NCI-H82 treated with DMSO at 0.1 percent for 48 hours (cell line): Measurements from ENCODE around the gene TEX14.
"Not testable (repeated sequence)": the region's sequence is repeated elsewhere in the genome, so short reads cannot be mapped to it uniquely, and the experiment has no call there.

Experiments used
- DNase-seq: peaks from one replicate; lab custom pipeline; 2025; ENCODE audit not compliant: unreplicated experiment; lab: John Stamatoyannopoulos, UW

TEX14 gene

DNA sequence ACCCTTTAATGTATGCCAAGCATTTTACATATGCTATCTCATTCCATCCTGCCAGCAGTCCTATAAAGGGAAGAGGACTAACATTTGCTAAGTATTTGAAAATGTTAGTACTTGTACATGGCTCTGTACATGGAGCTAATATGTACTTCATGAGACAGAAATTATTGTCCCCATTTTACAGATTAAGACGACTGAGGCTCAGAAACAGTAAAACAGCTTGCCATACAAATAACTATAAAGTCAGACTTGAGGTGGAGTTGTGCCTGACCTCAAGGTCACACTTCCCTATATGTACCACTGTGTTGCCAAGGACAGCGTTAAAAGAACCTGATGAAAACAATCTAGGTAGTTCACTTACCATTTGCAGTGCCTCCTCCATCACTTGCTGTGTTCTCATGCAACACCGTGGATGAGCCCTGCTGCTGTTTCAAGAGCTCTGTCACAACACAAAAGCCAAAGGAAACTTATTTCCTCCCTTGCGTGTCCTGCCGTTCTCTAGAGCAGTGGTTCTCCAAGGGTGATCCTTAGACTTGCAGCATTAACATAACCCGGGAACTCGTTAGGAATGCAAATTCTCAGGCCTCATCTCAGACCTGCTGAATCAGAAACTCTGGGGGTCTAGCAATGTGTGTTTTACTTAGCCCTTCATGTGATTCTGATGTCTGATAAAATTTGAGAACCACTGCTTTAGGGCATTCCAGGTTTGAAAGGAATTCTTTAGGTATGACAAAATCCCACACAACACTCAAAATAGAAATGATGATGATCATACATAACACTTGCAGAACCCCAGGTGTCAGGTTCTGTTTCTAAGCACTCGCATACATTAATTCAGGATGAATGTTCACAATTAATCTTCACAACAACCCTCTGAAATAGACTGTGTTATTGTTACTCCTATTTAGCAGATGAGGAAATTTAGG lies 126.2 kb downstream of the TEX14 start:
- no peak for DNase-seq

DNA sequence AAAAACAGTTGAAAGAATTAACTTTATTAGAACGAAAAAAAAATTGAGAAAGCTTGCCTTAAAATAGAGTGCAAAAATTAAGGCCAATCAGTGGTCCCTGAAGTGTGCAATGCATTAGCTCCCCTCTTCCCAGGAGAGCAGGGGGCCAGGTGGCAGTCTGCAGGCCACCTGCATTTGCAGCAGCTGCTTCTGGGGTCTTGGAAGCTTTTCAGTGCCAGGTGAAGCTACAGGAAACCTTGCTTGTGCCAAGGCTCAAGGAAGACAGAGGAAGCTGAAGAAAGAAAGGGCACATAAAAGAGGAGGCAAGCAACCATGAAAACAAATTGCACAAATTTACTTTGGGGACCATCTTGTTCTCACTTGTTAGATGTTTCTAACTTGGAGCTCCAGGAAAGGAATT lies 126.9 kb downstream of the TEX14 start:
- no peak for DNase-seq

DNA sequence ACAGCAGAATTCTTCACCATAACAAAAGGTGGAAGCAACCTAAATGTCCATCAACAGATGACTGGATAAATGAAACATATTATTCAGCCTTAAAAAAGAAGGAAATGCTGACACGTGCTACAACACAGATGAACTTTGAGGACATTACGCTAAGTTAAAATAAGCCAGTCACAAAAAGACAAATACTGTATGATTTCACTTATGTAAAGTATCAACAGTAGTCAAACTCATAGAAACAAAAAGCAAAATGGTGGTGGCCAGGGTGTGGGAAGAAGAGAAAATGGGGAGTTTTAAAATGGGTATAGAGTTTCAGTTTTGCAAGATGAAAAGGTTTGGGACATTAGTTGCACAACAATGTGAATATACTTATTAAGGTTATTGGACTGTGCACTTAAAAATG lies 127.6 kb downstream of the TEX14 start:
- DNase-seq, result no peak

DNA sequence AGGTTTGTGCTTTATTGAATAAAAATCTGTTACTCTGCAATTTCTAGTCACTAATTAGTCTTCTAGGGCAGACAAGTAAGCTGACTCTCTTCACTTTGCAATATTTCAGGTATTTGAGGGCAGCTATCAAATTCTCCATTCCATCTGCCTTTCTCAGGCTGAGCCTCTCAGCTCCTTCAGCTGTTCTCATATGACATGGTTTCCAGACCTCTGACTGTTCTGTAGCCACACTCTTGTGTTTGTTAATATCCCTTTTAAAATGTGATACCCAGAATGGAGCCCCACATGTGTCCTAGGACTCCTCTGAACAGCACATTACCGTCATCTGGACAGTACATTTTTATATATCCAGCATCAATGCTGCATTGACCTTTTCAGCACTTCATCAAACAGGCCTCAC lies 131.3 kb downstream of the TEX14 start:
- DNase-seq, result no peak

DNA sequence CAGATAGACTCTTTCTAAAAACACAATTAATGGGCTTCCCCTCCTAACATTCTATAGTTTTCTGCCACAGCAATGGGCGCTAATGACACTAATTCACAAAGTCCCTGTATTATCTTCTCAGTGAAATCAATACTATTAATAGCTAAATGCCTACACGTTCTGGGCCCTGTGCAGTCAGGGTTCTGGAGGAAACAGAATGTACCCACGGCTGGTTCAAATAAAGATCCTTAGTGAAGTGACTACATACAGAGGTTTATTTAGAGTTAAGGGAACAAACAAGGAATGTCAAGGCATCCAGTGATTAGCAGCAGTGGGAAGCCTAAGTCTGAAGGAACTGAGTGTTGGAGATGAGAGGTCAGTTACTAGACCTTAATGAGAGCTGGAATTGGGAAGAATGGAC lies 133.9 kb downstream of the TEX14 start:
- DNase-seq, result no peak

DNA sequence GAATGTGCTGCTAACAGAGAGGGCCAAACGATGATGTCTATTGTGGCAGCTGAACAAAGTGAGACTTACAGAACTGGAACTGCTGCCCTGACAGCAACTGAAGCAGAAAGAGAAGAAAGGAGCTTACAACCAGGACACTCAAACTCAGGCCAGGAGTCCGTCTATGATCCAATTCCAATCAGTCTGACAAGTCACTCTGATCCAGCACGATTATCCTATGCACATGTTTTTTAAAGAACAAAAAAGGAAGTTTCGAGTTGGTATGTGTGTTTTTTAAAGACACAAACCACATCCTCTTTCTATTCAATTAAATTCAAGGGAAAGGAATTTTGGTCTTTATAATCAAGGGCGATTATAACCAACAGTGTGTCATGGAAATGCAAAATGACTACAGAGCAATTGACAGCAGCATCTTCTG lies 135.0 kb downstream of the TEX14 start:
- DNase-seq, result no peak

DNA sequence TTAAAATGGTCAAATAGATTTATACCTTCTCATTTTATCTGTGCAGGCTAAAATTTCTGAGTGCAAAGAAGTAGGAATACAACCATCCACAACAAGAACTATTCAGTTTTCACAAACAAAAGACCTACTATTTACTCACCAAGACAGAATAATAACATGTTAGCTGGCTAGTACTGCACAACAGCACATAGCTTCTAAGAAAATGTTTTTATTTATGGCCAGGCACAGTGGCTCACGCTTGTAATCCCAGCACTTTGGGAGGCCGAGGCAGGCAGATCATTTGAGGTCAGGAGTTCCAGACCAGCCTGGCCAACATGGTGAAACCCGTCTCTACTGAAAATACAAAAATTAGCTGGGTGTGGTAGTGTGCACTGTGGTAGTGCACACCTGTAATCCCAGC lies 136.7 kb downstream of the TEX14 start:
- not testable (repeated sequence) for DNase-seq

DNA sequence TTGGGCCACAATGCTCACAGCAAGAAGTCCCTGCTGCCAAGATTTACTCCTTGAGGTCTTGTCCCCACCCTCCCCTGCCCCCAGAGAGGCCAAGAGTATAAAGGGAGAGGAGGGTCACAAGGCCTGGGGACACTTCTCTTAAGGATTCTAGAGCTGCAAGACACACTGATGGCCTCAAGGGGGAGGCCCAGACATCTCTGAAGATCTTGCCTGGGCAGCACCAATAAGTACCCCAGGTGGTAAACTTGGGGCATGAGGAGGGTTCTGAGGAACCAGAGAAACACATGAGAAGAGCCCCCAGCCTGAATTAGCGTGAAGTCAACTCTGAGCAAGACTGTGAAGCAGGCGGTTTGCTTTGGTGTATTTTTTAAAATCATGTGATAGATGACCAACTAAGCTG lies 150.6 kb downstream of the TEX14 start:
- no peak for DNase-seq

DNA sequence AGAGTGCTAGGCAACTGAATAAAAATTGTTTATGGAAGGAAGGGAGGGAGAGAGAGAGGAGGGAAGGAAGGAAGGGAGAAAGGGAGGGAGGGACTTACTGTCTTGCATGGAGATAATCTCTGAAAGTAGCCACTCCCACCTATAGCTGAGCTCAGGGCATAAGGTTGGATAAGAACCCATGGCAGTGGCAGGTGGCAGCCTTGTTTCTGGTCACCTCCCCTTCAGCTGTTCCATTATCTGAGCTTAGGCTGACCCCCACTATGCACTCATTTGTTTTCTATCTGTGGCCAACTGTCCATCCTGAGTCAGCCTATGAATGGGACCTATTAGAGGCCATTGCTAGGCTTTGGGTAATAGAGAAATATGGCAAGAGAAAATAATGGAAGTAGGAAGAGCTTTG lies 152.1 kb downstream of the TEX14 start:
- peak; percentile 92 for DNase-seq

DNA sequence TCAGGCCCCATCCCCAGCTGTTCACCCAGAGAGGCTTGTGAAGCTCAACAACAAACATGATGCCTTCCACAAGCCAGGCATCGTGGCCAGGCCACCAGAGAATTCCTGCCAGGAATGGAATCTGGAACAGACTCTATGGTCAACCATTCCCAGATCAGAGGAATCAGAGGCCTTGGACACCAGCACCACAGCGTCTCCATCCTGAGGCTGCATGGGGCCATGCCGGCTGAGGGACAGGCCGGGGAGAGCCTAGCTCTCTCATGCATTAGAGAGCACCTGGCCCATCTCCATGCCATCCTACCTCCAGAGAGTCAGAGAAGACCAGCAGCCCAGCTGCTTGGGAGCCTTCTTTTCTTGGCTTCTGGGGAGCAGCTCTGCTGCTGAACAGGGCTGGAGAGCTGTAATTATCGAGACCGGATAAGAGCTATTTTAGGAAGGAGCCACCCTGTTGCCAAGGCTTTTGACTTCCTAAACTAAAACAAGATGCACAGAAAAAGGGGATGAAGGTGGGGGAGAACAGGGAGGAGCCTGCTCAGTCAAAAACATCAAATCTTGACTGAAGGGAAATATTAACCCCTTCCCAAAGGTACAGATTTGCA lies 152.9 kb downstream of the TEX14 start:
- no peak for DNase-seq

DNA sequence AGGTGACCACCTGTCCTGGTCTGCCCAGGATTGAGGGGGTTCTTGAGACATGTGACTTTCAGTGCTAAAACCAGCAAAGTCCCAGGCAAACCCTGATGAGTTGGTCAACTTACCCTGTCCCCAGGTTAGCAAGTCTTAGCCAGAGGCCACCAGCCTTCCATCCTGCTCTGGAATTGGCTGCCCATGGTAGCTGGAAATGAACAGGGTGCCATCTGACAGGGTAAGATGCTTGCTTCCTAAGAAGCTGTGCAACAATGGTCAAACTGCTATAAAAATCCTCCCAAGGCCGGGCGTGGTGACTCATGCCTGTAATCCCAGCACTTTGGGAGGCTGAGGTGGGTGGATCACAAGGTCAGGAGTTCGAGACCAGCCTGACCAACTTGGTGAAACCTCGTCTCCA lies 154.6 kb downstream of the TEX14 start:
- DNase-seq, result no peak

DNA sequence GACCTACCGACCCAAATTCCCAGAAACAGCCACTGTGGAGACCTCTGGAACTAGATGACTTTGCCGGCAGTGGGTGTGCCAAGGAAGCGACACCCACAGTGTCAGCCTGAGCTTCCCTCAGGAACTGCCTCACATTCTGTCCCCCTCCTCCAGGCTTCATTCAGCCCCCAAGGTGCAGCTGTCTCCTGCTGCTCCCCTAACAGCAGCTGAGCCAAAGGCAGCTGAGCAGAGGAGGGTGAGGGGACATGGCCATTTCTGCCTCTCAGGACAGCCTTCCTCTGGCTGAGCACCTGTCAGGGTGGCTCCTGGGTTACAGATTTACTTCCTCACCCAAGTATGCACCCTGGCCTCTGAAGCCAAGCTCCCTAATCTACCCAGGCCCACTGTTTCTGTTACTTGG lies 155.3 kb downstream of the TEX14 start:
- no peak for DNase-seq

DNA sequence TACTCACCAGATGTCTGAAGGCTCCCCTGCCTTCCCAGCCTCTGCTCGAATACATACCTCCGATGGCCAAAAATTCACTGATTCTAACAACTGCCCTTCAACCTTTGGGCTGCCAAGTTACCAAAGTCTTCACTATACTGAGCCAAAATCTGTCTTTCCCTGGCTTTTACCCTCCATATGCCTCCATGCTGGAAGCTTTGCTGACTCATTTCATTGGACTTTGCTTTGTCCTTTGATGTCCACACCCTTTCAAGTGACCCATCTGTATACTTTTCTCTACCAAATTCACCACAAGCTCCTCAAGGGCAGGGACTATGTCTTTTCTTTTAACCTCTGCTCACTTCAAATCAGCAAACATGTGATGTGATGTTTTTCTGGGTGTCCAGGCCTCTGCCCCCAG lies 156.4 kb downstream of the TEX14 start:
- DNase-seq, result no peak

DNA sequence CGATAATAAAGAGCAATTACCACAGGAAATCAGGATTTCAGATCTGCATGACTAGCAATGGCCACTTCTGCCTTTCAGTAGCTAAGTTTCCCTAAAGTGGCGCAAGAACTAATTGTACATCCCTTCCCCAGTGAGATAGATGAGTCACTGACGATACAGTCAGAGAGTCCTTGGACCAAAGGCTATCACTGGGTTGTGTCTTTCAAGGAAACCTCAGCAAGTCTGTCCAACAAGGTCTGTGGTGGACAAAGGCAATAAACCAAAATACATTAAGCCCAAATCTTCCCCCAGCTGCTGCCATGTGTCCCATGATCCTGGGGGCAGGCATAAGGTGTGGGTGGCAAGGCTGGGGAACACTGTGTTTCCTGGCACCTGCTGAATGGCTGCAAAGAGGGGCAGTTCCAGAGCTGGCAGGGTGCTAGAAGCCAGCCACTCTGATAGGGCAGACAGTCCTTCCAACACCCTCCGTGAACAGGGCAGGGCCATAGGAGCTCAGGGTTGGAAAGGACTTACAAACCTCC lies 156.9 kb downstream of the TEX14 start:
- no peak for DNase-seq

DNA sequence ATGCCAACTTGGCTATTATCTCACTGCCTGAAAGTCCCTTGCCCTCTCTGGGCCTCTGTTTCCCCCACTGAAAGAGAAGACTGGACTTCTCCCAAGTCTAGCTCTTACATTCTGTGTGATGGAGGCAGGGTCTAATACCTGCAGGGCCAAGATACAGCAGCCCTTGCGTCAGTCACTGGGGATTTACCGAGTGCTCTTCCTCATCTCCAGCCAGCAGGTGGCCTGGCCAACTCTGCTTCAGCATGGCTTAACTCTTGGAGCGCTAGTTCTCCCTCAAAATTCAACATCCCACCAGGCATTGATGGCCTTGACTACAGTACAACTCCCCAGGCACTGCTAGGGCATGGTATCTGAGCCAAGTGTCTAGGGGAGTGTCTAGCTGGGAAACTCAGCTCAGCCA lies 157.5 kb downstream of the TEX14 start:
- DNase-seq, result no peak

DNA sequence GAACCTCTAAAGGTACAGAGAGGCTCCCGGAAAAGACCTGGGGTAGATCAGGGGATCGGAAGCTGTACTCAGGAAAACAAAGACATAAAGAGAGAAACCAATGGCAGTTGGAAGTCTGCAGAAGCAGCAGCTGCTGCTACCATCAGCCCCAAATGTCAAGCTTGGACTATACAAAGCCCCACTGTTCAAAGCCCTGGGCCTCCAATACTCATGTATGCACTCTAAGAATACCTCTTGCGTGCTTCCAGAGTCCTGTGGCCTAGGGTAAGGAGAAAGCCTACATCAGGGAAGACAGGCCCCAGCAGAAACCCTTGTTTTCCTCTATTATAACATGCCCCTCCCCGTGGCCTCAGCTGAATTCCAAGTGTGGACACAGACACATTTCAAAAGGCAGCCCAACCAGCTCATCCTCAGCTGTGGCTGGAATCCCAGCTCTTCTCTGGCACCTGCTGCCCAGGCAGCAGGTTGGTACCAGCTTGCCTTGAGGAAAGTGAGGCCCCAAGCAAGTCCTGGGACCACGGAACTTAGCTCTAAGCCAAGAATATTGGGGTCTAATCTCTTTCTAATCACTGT lies 158.1 kb downstream of the TEX14 start:
- DNase-seq, result no peak

DNA sequence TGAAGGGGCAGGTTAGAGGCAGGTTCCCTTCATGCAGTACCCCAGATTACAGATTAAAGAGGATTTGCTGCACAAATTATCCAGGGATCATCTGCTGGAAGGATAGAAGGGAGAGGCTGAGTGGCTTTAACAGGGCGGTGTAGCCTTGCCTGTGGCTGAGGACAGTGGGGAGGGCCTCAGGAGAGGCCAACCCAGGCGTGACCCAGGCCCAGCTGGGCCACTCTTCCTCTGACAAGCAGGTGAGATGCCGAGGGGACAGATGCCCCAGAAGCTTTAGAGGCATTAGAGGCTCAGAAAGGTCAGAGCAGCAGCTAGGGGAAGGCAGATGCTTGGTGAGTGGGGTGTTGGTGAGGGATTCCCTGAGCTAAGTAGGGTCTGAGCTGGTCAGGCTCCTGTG lies 159.3 kb downstream of the TEX14 start:
- DNase-seq, result peak; percentile 94

DNA sequence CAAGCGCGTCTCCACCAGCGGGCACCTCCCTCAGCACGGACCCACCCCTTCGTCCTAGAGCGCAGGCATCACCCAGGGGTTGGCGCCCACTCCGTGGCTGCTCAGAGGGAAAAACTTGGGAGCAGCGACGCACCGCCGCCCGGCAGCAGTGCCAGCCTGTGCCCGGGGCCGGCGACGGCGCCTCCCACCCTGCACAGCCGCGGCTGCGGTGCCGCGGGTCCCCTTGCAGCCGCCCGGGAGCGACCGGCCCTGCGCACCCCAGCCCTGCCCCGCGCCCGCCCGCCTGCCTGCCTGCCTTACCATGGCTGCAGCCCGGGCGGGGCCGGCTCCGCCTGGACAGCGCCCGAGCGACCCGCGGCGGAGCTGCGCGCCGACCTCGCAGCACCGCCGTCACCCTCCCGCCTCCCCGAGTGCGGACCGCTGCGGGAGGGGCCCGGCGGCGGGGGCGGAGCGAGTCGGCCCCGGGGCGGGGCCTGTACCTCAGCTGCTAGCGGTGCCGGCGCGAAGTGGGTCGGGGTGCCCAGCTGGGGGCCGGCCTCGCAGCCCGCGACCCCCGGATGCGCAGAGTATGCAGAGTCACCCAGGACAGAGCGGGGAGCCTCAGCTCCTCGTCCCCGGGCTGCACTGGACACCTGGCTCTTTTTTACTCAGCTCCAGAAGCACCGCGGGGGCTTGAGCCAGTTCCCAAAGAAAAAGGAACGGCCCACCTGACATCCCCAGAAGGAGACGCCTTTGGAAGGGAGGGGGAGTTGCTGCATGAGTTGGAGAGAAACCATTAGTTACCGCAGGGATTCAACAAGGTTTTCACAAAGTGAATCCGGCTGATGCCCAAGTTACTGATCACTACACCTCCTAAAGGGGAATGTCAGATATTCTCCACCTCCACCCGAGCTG lies 159.9 kb downstream of the TEX14 start:
- DNase-seq, result no peak

DNA sequence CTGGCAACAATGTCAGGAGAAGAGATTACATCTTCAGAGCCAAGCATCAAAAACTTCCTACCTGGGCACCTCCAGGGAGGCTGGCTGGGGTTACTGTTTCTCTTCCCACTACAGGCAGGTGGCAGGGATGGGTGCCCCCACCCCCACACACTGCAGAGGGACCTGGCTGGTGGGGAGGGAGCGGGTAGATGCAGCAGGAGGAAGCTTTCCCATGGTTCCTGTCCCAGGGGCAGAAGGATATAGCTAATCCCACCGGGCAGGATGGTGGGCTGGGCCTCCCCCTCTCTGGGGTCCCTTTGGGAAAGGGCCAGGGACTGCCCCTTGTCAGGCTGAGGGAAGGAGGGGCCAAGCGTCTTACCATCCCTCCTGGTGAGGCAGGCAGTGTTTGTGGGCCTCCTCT lies 160.7 kb downstream of the TEX14 start:
- DNase-seq, result peak; percentile 7

DNA sequence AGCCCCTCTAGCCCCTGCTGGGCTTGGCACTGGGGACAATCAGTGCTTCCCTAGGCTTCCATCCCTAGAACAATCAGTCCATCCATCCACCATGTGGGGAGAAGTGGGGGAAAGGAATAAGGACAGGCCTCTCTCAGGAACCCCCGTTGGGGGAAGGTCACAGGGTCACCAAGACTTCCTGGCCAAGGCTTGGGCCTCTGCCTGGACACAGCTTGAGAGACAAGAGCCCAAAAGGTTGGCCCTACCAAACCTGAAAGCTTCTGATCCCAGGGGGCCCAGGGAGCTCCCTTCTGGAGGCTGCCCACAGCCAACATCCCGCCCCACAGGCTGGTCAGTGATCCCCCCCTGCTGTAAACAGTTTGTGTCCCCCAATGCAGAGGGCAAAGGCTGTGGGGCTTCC lies 161.2 kb downstream of the TEX14 start:
- DNase-seq, result no peak

DNA sequence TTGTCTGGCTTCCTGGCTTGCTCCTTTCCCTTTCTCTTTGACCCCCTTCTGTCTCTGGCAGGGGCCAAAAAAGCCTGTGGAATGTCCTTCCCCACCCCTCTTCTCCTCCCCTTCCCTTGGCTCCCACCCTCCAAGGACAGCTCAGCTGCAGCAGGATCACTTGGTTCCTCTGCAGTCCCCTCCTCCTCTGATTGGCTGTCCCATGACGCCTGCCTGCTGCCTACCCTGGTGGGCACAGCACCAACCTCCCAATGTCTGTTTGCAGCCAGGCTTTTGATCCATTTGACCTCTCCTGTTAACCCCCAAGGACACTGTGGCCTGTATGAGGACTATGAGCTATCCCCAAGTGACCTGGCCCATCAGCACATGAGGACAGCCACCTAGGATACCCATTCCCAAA lies 162.6 kb downstream of the TEX14 start:
- DNase-seq, result no peak
